Esophagus muscularis mucosa (tissue), 4 donors: Measurements from ENCODE around the gene THAP4. TPM values are rescaled to one million over a fixed set of nuclear protein-coding genes. Genes with fewer than 3 reads are reported as not detected.
A peak's percentile ranks its signal among the peaks of the same experiment; 100 is the strongest.

Experiments used
- DNase-seq: peaks from one replicate; pipeline ENCODE4 v3.0.0-alpha.2; 2017; ENCODE audit errors: extremely low spot score
- H3K27ac ChIP-seq, 4 donors: fragments of 200-600 bp; sonication (generic); replicated peaks in 1 of 4; 1 replicate in 3 of 4; 2 replicates in 1 of 4; pipeline ENCODE4 v1.5.1; 2016 to 2019; ENCODE audit warnings: mild to moderate bottlenecking in 1 of 4
- H3K27me3 ChIP-seq, 4 donors: fragments of 200-600 bp; sonication (generic); one replicate each; pipeline versions ENCODE4 v1.5.1 to v1.6.0; 2016 to 2019
- H3K36me3 ChIP-seq, 4 donors: fragments of 200-600 bp; sonication (generic); one replicate each; pipeline ENCODE4 v1.5.1; 2016 to 2019
- H3K4me1 ChIP-seq, 4 donors: fragments of 200-600 bp; sonication (generic); one replicate each; pipeline ENCODE4 v1.5.1; 2016 to 2019
- H3K4me3 ChIP-seq, 4 donors: fragments of 200-600 bp; sonication (generic); 1 replicate in 2 of 4; 2 replicates in 2 of 4; pipeline ENCODE4 v1.5.1; 2016 to 2019; ENCODE audit warnings: mild to moderate bottlenecking in 4 of 4, moderate library complexity in 1 of 4
- H3K9me3 ChIP-seq, 4 donors: fragments of 200-600 bp; sonication (generic); 1 replicate in 3 of 4; 2 replicates in 1 of 4; pipeline ENCODE4 v1.5.1; 2016 to 2019
- CTCF ChIP-seq, 3 experiments: fragments of 200-600 bp in 2 of 3; fragments of 450-650 bp in 1 of 3; sonication (generic) in 2 of 3; IDR thresholded peaks; one replicate each; pipeline ENCODE4 v1.5.1; 2017 to 2019; ENCODE audit warnings: antibody characterized with exemption in 3 of 3, mild to moderate bottlenecking in 2 of 3, moderate library complexity in 1 of 3
- EP300 ChIP-seq: sonication (generic); formaldehyde crosslinking; IDR thresholded peaks from one replicate; pipeline ENCODE4 v1.6.1; 2017; ENCODE audit warnings: antibody characterized with exemption
- POLR2A ChIP-seq: fragments of 450-650 bp; IDR thresholded peaks from one replicate; pipeline ENCODE4 v1.6.1; 2017; ENCODE audit warnings: antibody characterized with exemption, moderate library complexity, mild to moderate bottlenecking, low read depth
- POLR2AphosphoS5 ChIP-seq, 2 donors: sonication (generic); formaldehyde crosslinking; IDR thresholded peaks; one replicate each; pipeline ENCODE4 v1.6.1; 2017; ENCODE audit warnings: antibody characterized with exemption in 2 of 2
- WGBS: methylation state at CpG from one replicate; pipeline ENCODE4 v1.1.5; 2018; 5-methylcytosine and 5-hydroxymethylcytosine counted together
- intact Hi-C: fragments of 100-400 bp; cut with DNase I; formaldehyde crosslinking; loops from one replicate; pipeline ENCODE4 v1.15.1; 2023
- total RNA-seq, 4 donors: library from RNA; depleted of rRNA; stranded (reverse); fragments of >200 nt; gene quantifications; one replicate each; pipeline versions ENCODE4 v1.1.0 to v1.2.1, GENCODE V29; 2016

Gene THAP4
- total RNA-seq, 4 donors from 2014 or later: 37.0 to 69.8 (median 49.6) TPM

- intact Hi-C loops: no loop called here
- Histone ChIP-seq H3K27me3 (no peaks in the 10 kb centered on the region), H3K27ac (no peak overlapping the region), H3K4me3 (no peak overlapping the region), H3K9me3 (no peaks in the 10 kb centered on the region), H3K36me3 (peaks cover 8 to 38% (median 30%) of the 10 kb centered on the region in 4 donors), H3K4me1 (peaks cover 0 to 32% (median 21%) of the 10 kb centered on the region in 4 donors)
- 90% methylated on average over 22 of the region's 27 CpGs for WGBS
- TF ChIP-seq POLR2AphosphoS5 (IDR thresholded peaks at IDR 0.05) (no peak), CTCF (IDR thresholded peaks at IDR 0.05) (no peak), EP300 (no peak), POLR2A (no peak)
- DNase-seq: no peak
Measured at GRCh38 chr2:241571821-241572620, 64.9 kb downstream of the THAP4 start.

GRCh38 chr2:241570961-241571581 lies 65.9 kb downstream of the THAP4 start:
- Histone ChIP-seq H3K4me1 (peaks cover 0 to 26% (median 18%) of the 10 kb centered on the region in 4 donors), H3K27me3 (no peaks in the 10 kb centered on the region), H3K9me3 (no peaks in the 10 kb centered on the region), H3K27ac (no peak overlapping the region), H3K36me3 (peaks cover 8 to 38% (median 30%) of the 10 kb centered on the region in 4 donors), H3K4me3 (no peak overlapping the region)
- no peak for TF ChIP-seq POLR2A
- TF ChIP-seq POLR2AphosphoS5 (IDR thresholded peaks at IDR 0.05): no peak
- no peak for TF ChIP-seq EP300
- no peak for TF ChIP-seq CTCF (IDR thresholded peaks at IDR 0.05)
- 90% methylated on average over 15 of the region's 23 CpGs for WGBS
- intact Hi-C loops: no loop called here
- no peak for DNase-seq

- Histone ChIP-seq H3K9me3 (no peaks in the 10 kb centered on the region), H3K36me3 (peaks cover 8 to 37% (median 30%) of the 10 kb centered on the region in 4 donors), H3K4me3 (no peak overlapping the region), H3K27ac (no peak overlapping the region), H3K27me3 (no peaks in the 10 kb centered on the region), H3K4me1 (peaks cover 0 to 37% (median 23%) of the 10 kb centered on the region in 4 donors)
- TF ChIP-seq POLR2AphosphoS5 (IDR thresholded peaks at IDR 0.05): no peak
- TF ChIP-seq EP300: no peak
- TF ChIP-seq CTCF (IDR thresholded peaks at IDR 0.05): no peak
- no peak for TF ChIP-seq POLR2A
- intact Hi-C loops: no loop called here
- no peak for DNase-seq
- 90% methylated on average over 22 of the region's 23 CpGs for WGBS
Measured at GRCh38 chr2:241569831-241570281, 67.1 kb downstream of the THAP4 start.

- 47% methylated on average over 4 of the region's 4 CpGs for WGBS
- Histone ChIP-seq H3K27ac (peak overlapping the region in 1 of 4 donors; percentile 8), H3K4me1 (peaks cover 8 to 48% (median 34%) of the 10 kb centered on the region in 4 donors), H3K4me3 (no peak overlapping the region), H3K9me3 (no peaks in the 10 kb centered on the region), H3K27me3 (no peaks in the 10 kb centered on the region), H3K36me3 (peaks cover 8 to 32% (median 25%) of the 10 kb centered on the region in 4 donors)
- no peak for DNase-seq
- no peak for TF ChIP-seq POLR2A
- no peak for TF ChIP-seq POLR2AphosphoS5 (IDR thresholded peaks at IDR 0.05)
- no peak for TF ChIP-seq EP300
- no peak for TF ChIP-seq CTCF (IDR thresholded peaks at IDR 0.05)
- intact Hi-C loops: no loop called here
Measured at GRCh38 chr2:241568726-241569125, 68.2 kb downstream of the THAP4 start.
